ENCODE results near the gene ZBBX.

- no peak for TF ChIP-seq EZH2 (IDR thresholded peaks at IDR 0.05)
- no peak for TF ChIP-seq POLR2AphosphoS5 (IDR thresholded peaks at IDR 0.05; ENCODE audit: borderline replicate concordance, low read depth, low read length)
These were observed at the start of gene ZBBX for GRCh38 chr3:167380004-167380689.
